ENCODE measurements around the gene C19orf25. TPM values are rescaled to one million over a fixed set of nuclear protein-coding genes. Genes with fewer than 3 reads are reported as not detected.
"Not testable (repeated sequence)": the region's sequence is repeated elsewhere in the genome, so short reads cannot be mapped to it uniquely, and the experiment has no call there.

The C19orf25 gene
- total RNA-seq, 2 donors from 2014 or later = 40.0 to 51.1 TPM

DNA sequence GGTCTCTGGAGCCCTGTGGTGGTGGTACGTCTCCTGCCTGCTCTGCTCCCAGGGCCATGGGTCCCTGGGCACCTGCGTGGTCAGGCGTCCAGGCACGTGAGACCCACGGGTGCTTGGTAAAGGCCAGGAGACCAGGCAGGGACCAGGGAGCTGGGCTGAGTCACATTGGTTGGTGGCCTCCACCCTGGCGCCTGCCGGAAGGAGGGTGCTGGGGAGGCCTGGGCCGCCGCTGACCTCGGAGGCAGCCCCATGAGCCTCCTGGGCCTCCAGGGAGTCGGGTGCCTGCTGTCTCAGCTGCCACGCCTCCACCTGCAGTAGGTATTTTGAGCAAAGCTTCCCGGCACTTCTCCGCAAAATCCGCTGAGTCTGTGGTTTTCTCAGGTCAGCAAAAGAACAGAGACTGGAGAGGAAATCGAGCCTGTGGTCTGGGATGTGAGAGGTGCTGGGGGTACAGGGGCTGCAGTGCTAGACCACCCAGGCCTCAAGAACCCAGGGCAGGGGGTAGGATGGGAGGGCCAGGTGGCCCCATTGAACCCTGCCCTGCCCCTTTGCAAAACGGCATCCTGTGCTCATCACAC, 41.3 kb upstream of the C19orf25 start:
- Histone ChIP-seq H3K27me3 (ENCODE audit: control insufficient read depth, insufficient read depth, low read length, poor library complexity, severe bottlenecking) (peaks cover 42% of the 10 kb centered on the region), H3K36me3 (ENCODE audit: control insufficient read depth, insufficient read depth, low read length) (no peaks in the 10 kb centered on the region), H3K9ac (ENCODE audit: extremely low read depth, low read length, poor library complexity, severe bottlenecking) (no peak overlapping the region), H3K4me3 (ENCODE audit: low read length) (no peak overlapping the region), H3K9me3 (ENCODE audit: control insufficient read depth, low read length) (no peaks in the 10 kb centered on the region), H3K27ac (ENCODE audit: low read depth, low read length) (no peak overlapping the region), H3K4me1 (ENCODE audit: control insufficient read depth, insufficient read depth, low read length) (no peaks in the 10 kb centered on the region)
- Mint-ChIP-seq H3K9me3 (peaks cover 3% of the 10 kb centered on the region), H3K4me3 (no peak overlapping the region), H3K27ac (no peak overlapping the region), H3K27me3 (ENCODE audit: insufficient read depth) (peaks cover 72% of the 10 kb centered on the region), H3K36me3 (ENCODE audit: low read depth) (no peaks in the 10 kb centered on the region), H3K4me1 (peaks cover 3% of the 10 kb centered on the region)
- 84 to 88% methylated on average over 10 to 17 of the region's 17 CpGs for WGBS, 2 experiments (ENCODE audit: insufficient coverage in 1 of 2, insufficient read length in 1 of 2)
- TF ChIP-seq, protein P1, sequence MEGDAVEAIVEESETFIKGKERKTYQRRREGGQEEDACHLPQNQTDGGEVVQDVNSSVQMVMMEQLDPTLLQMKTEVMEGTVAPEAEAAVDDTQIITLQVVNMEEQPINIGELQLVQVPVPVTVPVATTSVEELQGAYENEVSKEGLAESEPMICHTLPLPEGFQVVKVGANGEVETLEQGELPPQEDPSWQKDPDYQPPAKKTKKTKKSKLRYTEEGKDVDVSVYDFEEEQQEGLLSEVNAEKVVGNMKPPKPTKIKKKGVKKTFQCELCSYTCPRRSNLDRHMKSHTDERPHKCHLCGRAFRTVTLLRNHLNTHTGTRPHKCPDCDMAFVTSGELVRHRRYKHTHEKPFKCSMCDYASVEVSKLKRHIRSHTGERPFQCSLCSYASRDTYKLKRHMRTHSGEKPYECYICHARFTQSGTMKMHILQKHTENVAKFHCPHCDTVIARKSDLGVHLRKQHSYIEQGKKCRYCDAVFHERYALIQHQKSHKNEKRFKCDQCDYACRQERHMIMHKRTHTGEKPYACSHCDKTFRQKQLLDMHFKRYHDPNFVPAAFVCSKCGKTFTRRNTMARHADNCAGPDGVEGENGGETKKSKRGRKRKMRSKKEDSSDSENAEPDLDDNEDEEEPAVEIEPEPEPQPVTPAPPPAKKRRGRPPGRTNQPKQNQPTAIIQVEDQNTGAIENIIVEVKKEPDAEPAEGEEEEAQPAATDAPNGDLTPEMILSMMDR (conservative IDR thresholded peaks at IDR 0.05) = no peak
- DNase-seq = no peak

DNA sequence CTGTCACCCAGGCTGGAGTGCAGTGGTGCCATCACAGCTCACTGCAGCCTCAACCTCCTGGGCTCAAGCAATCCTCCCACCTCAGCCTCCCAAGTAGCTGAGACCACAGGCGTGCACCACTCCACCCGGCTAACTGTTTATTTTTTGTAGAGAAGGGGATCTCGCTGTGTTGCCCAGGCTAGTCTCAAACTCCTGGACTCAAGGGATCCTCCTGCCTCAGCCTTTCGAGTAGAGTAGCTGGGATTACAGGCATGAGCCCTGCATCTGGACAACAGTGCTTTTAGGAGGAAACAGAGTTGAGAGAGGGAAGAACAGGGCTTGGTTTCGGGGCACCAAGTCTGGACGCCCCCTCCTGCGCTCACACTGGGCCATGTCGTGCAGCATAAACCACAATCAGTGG, 40.8 kb upstream of the C19orf25 start:
- not testable (repeated sequence) for H3K4me3 ChIP-seq (ENCODE audit: low read length); H3K27ac Mint-ChIP-seq; H3K9me3 Mint-ChIP-seq; H3K9ac ChIP-seq (ENCODE audit: extremely low read depth, low read length, poor library complexity, severe bottlenecking); H3K4me1 Mint-ChIP-seq; H3K4me1 ChIP-seq (ENCODE audit: control insufficient read depth, insufficient read depth, low read length); H3K36me3 ChIP-seq (ENCODE audit: control insufficient read depth, insufficient read depth, low read length); DNase-seq; H3K36me3 Mint-ChIP-seq (ENCODE audit: low read depth); H3K4me3 Mint-ChIP-seq; H3K27ac ChIP-seq (ENCODE audit: low read depth, low read length); H3K9me3 ChIP-seq (ENCODE audit: control insufficient read depth, low read length)
- 84 to 98% methylated on average over 7 to 8 of the region's 8 CpGs for WGBS, 2 experiments (ENCODE audit: insufficient coverage in 1 of 2, insufficient read length in 1 of 2)
- peaks cover 70% of the 10 kb centered on the region for H3K27me3 Mint-ChIP-seq (ENCODE audit: insufficient read depth)
- H3K27me3 ChIP-seq (ENCODE audit: control insufficient read depth, insufficient read depth, low read length, poor library complexity, severe bottlenecking) = peaks cover 42% of the 10 kb centered on the region

DNA sequence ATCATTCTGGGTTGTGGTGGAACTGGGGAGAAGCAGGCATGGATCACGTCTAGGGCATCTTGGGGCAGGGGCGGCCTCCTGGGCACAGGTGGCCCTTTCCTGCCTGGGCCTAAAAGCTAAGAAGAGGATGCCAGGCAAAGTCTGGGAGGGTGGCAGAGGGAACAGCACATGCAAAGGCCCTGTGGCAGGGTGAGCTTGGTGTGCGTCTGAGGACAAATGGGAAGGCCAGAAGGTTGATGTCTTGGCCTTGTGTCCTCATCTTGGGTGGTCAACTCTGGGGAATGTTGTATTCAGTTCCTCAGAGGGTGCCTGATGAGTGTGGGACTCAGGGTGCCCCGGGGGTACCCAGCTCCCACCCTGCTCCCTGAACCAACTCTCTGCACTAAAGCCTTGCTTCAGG, 39.5 kb upstream of the C19orf25 start:
- no peak overlapping the region for H3K27ac Mint-ChIP-seq
- no peaks in the 10 kb centered on the region for H3K4me1 Mint-ChIP-seq
- Histone ChIP-seq H3K4me1 (ENCODE audit: control insufficient read depth, insufficient read depth, low read length) (no peaks in the 10 kb centered on the region), H3K27ac (ENCODE audit: low read depth, low read length) (no peak overlapping the region), H3K36me3 (ENCODE audit: control insufficient read depth, insufficient read depth, low read length) (no peaks in the 10 kb centered on the region), H3K4me3 (ENCODE audit: low read length) (no peak overlapping the region), H3K9ac (ENCODE audit: extremely low read depth, low read length, poor library complexity, severe bottlenecking) (no peak overlapping the region), H3K9me3 (ENCODE audit: control insufficient read depth, low read length) (no peaks in the 10 kb centered on the region), H3K27me3 (ENCODE audit: control insufficient read depth, insufficient read depth, low read length, poor library complexity, severe bottlenecking) (peaks cover 43% of the 10 kb centered on the region)
- peaks cover 70% of the 10 kb centered on the region for H3K27me3 Mint-ChIP-seq (ENCODE audit: insufficient read depth)
- H3K9me3 Mint-ChIP-seq = peaks cover 3% of the 10 kb centered on the region
- DNase-seq = no peak
- 83 to 86% methylated on average over 3 to 4 of the region's 4 CpGs for WGBS, 2 experiments (ENCODE audit: insufficient coverage in 1 of 2, insufficient read length in 1 of 2)
- TF ChIP-seq, protein P1 (conservative IDR thresholded peaks at IDR 0.05) = no peak
- H3K36me3 Mint-ChIP-seq (ENCODE audit: low read depth) = no peaks in the 10 kb centered on the region
- H3K4me3 Mint-ChIP-seq = no peak overlapping the region

DNA sequence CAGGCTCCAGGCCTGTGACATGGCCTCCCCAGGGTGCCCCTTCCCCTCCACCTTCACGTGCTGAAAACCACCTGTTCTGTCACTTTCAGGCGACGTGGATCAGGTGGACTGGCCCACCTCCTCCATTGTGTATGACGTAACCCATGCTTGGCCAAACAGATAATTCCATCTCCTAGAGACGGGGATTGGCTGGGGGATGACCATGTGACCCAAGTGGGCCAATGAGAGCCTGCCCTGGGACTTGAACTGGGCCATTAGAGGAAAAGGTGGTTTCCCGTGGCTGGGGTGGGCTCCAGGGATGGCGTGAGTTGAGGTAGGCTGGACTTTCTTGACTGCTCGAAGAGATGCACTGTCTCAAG, 37.4 kb upstream of the C19orf25 start:
- H3K27me3 ChIP-seq (ENCODE audit: control insufficient read depth, insufficient read depth, low read length, poor library complexity, severe bottlenecking) = peaks cover 39% of the 10 kb centered on the region
- no peaks in the 10 kb centered on the region for H3K9me3 ChIP-seq (ENCODE audit: control insufficient read depth, low read length)
- no peak overlapping the region for H3K4me3 Mint-ChIP-seq
- H3K4me3 ChIP-seq (ENCODE audit: low read length) = no peak overlapping the region
- H3K9me3 Mint-ChIP-seq = peaks cover 3% of the 10 kb centered on the region
- H3K9ac ChIP-seq (ENCODE audit: extremely low read depth, low read length, poor library complexity, severe bottlenecking) = no peak overlapping the region
- DNase-seq = no peak
- TF ChIP-seq, protein P1 (conservative IDR thresholded peaks at IDR 0.05) = no peak
- no peaks in the 10 kb centered on the region for H3K36me3 ChIP-seq (ENCODE audit: control insufficient read depth, insufficient read depth, low read length)
- no peak overlapping the region for H3K27ac ChIP-seq (ENCODE audit: low read depth, low read length)
- H3K4me1 ChIP-seq (ENCODE audit: control insufficient read depth, insufficient read depth, low read length) = no peaks in the 10 kb centered on the region
- H3K27ac Mint-ChIP-seq = no peak overlapping the region
- H3K4me1 Mint-ChIP-seq = no peaks in the 10 kb centered on the region
- no peaks in the 10 kb centered on the region for H3K36me3 Mint-ChIP-seq (ENCODE audit: low read depth)
- 82 to 84% methylated on average over 7 to 8 of the region's 8 CpGs for WGBS, 2 experiments (ENCODE audit: insufficient coverage in 1 of 2, insufficient read length in 1 of 2)
- H3K27me3 Mint-ChIP-seq (ENCODE audit: insufficient read depth) = peaks cover 59% of the 10 kb centered on the region

Measured in endodermal cell (in vitro differentiated cells).